WTC11 (cell line): ENCODE results near the gene GRM3.

Experiments
- CTCF ChIP-seq: fragments of 200-600 bp; IDR thresholded peaks from 2 replicates; pipeline ENCODE4 v1.8.0; 2022; ENCODE audit warnings: antibody characterized with exemption
- ESRRA ChIP-seq: sonication (generic); formaldehyde crosslinking; IDR thresholded peaks from 2 replicates; pipeline ENCODE4 v1.8.1; 2022; ENCODE audit warnings: mild to moderate bottlenecking, missing genetic modification reagents, borderline replicate concordance
- ETV6 ChIP-seq: sonication (generic); formaldehyde crosslinking; IDR thresholded peaks from 2 replicates; pipeline ENCODE4 v1.8.1; 2022; ENCODE audit warnings: mild to moderate bottlenecking, missing genetic modification reagents
- HMGXB4 ChIP-seq: sonication (generic); formaldehyde crosslinking; IDR thresholded peaks from 2 replicates; pipeline ENCODE4 v1.8.1; 2023; ENCODE audit warnings: mild to moderate bottlenecking, moderate library complexity, missing genetic modification reagents
- JUN ChIP-seq: sonication (generic); formaldehyde crosslinking; IDR thresholded peaks from 2 replicates; pipeline ENCODE4 v1.8.0; 2023; ENCODE audit warnings: mild to moderate bottlenecking, missing genetic modification reagents
- KAT7 ChIP-seq: sonication (generic); formaldehyde crosslinking; IDR thresholded peaks from 2 replicates; pipeline ENCODE4 v1.8.1; 2023; ENCODE audit warnings: missing genetic modification reagents, mild to moderate bottlenecking, borderline replicate concordance
- MAX ChIP-seq: sonication (generic); formaldehyde crosslinking; IDR thresholded peaks from 2 replicates; pipeline ENCODE4 v1.8.0; 2022; ENCODE audit warnings: mild to moderate bottlenecking, missing genetic modification reagents
- TP53 ChIP-seq: sonication (generic); formaldehyde crosslinking; IDR thresholded peaks from 2 replicates; pipeline ENCODE4 v1.8.1; 2023; ENCODE audit warnings: mild to moderate bottlenecking, missing genetic modification reagents
- ZNF671 ChIP-seq: fragments of 250-450 bp; sonication (Bioruptor Pico); IDR thresholded peaks from 2 replicates; pipeline ENCODE4 v1.8.0; 2021; ENCODE audit warnings: mild to moderate bottlenecking
- TF ChIP-seq, protein P1 (sequence below): sonication (generic); formaldehyde crosslinking; IDR thresholded peaks from 2 replicates; pipeline ENCODE4 v1.8.0; 2023; ENCODE audit warnings: missing genetic modification reagents, mild to moderate bottlenecking, borderline replicate concordance
- TF ChIP-seq, protein P2 (sequence below): sonication (generic); formaldehyde crosslinking; IDR thresholded peaks from 2 replicates; pipeline ENCODE4 v1.8.1; 2023; ENCODE audit warnings: mild to moderate bottlenecking, missing genetic modification reagents, moderate library complexity
- TF ChIP-seq, protein P3 (sequence below): sonication (generic); formaldehyde crosslinking; IDR thresholded peaks from 2 replicates; pipeline ENCODE4 v1.8.0; 2022; ENCODE audit warnings: mild to moderate bottlenecking, missing genetic modification reagents

GRCh38 chr7:86904949-86905834 lies 261.5 kb downstream of the GRM3 start:
- TF ChIP-seq MAX (CRISPR knock-in tag) = no peak
- no peak; the same call in 1 of the 2 replicates for TF ChIP-seq CTCF
- no peak for TF ChIP-seq KAT7 (CRISPR knock-in tag)
- no peak for TF ChIP-seq ESRRA (CRISPR knock-in tag)
- TF ChIP-seq, protein P1, sequence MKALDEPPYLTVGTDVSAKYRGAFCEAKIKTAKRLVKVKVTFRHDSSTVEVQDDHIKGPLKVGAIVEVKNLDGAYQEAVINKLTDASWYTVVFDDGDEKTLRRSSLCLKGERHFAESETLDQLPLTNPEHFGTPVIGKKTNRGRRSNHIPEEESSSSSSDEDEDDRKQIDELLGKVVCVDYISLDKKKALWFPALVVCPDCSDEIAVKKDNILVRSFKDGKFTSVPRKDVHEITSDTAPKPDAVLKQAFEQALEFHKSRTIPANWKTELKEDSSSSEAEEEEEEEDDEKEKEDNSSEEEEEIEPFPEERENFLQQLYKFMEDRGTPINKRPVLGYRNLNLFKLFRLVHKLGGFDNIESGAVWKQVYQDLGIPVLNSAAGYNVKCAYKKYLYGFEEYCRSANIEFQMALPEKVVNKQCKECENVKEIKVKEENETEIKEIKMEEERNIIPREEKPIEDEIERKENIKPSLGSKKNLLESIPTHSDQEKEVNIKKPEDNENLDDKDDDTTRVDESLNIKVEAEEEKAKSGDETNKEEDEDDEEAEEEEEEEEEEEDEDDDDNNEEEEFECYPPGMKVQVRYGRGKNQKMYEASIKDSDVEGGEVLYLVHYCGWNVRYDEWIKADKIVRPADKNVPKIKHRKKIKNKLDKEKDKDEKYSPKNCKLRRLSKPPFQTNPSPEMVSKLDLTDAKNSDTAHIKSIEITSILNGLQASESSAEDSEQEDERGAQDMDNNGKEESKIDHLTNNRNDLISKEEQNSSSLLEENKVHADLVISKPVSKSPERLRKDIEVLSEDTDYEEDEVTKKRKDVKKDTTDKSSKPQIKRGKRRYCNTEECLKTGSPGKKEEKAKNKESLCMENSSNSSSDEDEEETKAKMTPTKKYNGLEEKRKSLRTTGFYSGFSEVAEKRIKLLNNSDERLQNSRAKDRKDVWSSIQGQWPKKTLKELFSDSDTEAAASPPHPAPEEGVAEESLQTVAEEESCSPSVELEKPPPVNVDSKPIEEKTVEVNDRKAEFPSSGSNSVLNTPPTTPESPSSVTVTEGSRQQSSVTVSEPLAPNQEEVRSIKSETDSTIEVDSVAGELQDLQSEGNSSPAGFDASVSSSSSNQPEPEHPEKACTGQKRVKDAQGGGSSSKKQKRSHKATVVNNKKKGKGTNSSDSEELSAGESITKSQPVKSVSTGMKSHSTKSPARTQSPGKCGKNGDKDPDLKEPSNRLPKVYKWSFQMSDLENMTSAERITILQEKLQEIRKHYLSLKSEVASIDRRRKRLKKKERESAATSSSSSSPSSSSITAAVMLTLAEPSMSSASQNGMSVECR = no peak
- no peak for TF ChIP-seq JUN (CRISPR knock-in tag)
- TF ChIP-seq, protein P2, sequence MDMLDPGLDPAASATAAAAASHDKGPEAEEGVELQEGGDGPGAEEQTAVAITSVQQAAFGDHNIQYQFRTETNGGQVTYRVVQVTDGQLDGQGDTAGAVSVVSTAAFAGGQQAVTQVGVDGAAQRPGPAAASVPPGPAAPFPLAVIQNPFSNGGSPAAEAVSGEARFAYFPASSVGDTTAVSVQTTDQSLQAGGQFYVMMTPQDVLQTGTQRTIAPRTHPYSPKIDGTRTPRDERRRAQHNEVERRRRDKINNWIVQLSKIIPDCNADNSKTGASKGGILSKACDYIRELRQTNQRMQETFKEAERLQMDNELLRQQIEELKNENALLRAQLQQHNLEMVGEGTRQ (CRISPR knock-in tag) = no peak
- TF ChIP-seq ETV6 (CRISPR knock-in tag) = no peak
- TF ChIP-seq ZNF671 (CRISPR knock-in tag) = no peak
- no peak for TF ChIP-seq TP53 (CRISPR knock-in tag)
- TF ChIP-seq, protein P3, sequence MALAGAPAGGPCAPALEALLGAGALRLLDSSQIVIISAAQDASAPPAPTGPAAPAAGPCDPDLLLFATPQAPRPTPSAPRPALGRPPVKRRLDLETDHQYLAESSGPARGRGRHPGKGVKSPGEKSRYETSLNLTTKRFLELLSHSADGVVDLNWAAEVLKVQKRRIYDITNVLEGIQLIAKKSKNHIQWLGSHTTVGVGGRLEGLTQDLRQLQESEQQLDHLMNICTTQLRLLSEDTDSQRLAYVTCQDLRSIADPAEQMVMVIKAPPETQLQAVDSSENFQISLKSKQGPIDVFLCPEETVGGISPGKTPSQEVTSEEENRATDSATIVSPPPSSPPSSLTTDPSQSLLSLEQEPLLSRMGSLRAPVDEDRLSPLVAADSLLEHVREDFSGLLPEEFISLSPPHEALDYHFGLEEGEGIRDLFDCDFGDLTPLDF (CRISPR knock-in tag) = no peak
- no peak for TF ChIP-seq HMGXB4
